ENCODE results near the gene NES.

NES gene

GRCh38 chr1:156658496-156658895 is 18.7 kb downstream of the NES start:
- Histone ChIP-seq H3K4ac (ENCODE audit: low read length) (peak overlapping the region; percentile 3), H3K27me3 (ENCODE audit: control insufficient read depth in 3 of 3, insufficient read depth in 3 of 3, low read depth in 1 of 3, low read length in 3 of 3) (peaks cover 5 to 44% (median 23%) of the 10 kb centered on the region in 3 experiments), H2BK12ac (ENCODE audit: low read length) (no peak overlapping the region), H3K9ac (ENCODE audit: low read depth, low read length, poor library complexity) (no peak overlapping the region), H3K4me2 (ENCODE audit: insufficient read depth, low read length, poor library complexity, severe bottlenecking) (no peak overlapping the region), H2AFZ (ENCODE audit: low read length) (no peak overlapping the region), H3K23ac (ENCODE audit: low read depth, low read length, poor library complexity) (no peak overlapping the region), H3K4me3 (ENCODE audit: low read length in 2 of 2) (no peak overlapping the region), H2AK5ac (ENCODE audit: low read depth, low read length) (peak overlapping the region; percentile 93), H3K27ac (replicated peaks; ENCODE audit: low read length) (no peak overlapping the region), H4K91ac (ENCODE audit: low read depth, low read length, poor library complexity) (peak overlapping the region; percentile 17), H2BK120ac (ENCODE audit: low read depth, low read length) (no peak overlapping the region), H3K14ac (ENCODE audit: low read length) (no peak overlapping the region), H3K18ac (ENCODE audit: low read length) (no peak overlapping the region), H3K9me3 (replicated peaks in 1 of 2; ENCODE audit: control insufficient read depth in 2 of 2, insufficient read depth in 1 of 2, low read depth in 1 of 2, low read length in 2 of 2) (no peaks in the 10 kb centered on the region), H3K79me1 (ENCODE audit: low read depth, low read length) (peaks cover 4% of the 10 kb centered on the region), H3K4me1 (ENCODE audit: control insufficient read depth in 2 of 2, insufficient read depth in 1 of 2, low read depth in 1 of 2, low read length in 2 of 2) (peaks cover 44 to 52% of the 10 kb centered on the region in 2 donors), H2BK15ac (ENCODE audit: low read length) (peak overlapping the region; percentile 84), H4K8ac (ENCODE audit: low read depth, low read length) (no peak overlapping the region), H3K36me3 (replicated peaks in 1 of 2; ENCODE audit: control insufficient read depth in 2 of 2, insufficient read depth in 2 of 2, low read length in 2 of 2) (peaks cover 0 to 7% of the 10 kb centered on the region in 2 donors), H2BK5ac (ENCODE audit: low read length) (peak overlapping the region; percentile 16)
- no CpG with 5 or more reads among the region's 14 CpGs for WGBS, 2 donors (ENCODE audit: extremely low coverage in 2 of 2, insufficient read length in 2 of 2, insufficient replicate concordance in 1 of 2)
- DNase-seq (ENCODE audit: low spot score): no peak

- Histone ChIP-seq H3K27me3 (ENCODE audit: control insufficient read depth in 3 of 3, insufficient read depth in 3 of 3, low read depth in 1 of 3, low read length in 3 of 3) (peaks cover 5 to 44% (median 23%) of the 10 kb centered on the region in 3 experiments), H2BK5ac (ENCODE audit: low read length) (peak overlapping the region; percentile 16), H3K27ac (replicated peaks; ENCODE audit: low read length) (no peak overlapping the region), H2BK120ac (ENCODE audit: low read depth, low read length) (no peak overlapping the region), H3K23ac (ENCODE audit: low read depth, low read length, poor library complexity) (peak overlapping the region; percentile 77), H2BK12ac (ENCODE audit: low read length) (peak overlapping the region; percentile 14), H3K4me2 (ENCODE audit: insufficient read depth, low read length, poor library complexity, severe bottlenecking) (no peak overlapping the region), H2AK5ac (ENCODE audit: low read depth, low read length) (peak overlapping the region; percentile 93), H4K91ac (ENCODE audit: low read depth, low read length, poor library complexity) (no peak overlapping the region), H3K4me1 (ENCODE audit: control insufficient read depth in 2 of 2, insufficient read depth in 1 of 2, low read depth in 1 of 2, low read length in 2 of 2) (peaks cover 38 to 45% of the 10 kb centered on the region in 2 donors), H3K79me1 (ENCODE audit: low read depth, low read length) (peaks cover 4% of the 10 kb centered on the region), H3K14ac (ENCODE audit: low read length) (no peak overlapping the region), H3K36me3 (replicated peaks in 1 of 2; ENCODE audit: control insufficient read depth in 2 of 2, insufficient read depth in 2 of 2, low read length in 2 of 2) (peaks cover 0 to 7% of the 10 kb centered on the region in 2 donors), H4K8ac (ENCODE audit: low read depth, low read length) (no peak overlapping the region), H3K9ac (ENCODE audit: low read depth, low read length, poor library complexity) (peak overlapping the region; percentile 51), H3K4ac (ENCODE audit: low read length) (no peak overlapping the region), H2AFZ (ENCODE audit: low read length) (no peak overlapping the region), H3K9me3 (replicated peaks in 1 of 2; ENCODE audit: control insufficient read depth in 2 of 2, insufficient read depth in 1 of 2, low read depth in 1 of 2, low read length in 2 of 2) (no peaks in the 10 kb centered on the region), H3K4me3 (ENCODE audit: low read length in 2 of 2) (peak overlapping the region in 1 of 2 donors; percentile 28), H2BK15ac (ENCODE audit: low read length) (peak overlapping the region; percentile 84), H3K18ac (ENCODE audit: low read length) (peak overlapping the region; percentile 59)
- no peak for DNase-seq (ENCODE audit: low spot score)
- WGBS, 2 donors (ENCODE audit: extremely low coverage in 2 of 2, insufficient read length in 2 of 2, insufficient replicate concordance in 1 of 2): no CpG with 5 or more reads among the region's 15 CpGs
These were observed 19.4 kb downstream of the NES start for GRCh38 chr1:156657741-156658319.

- H3K27me3 ChIP-seq (ENCODE audit: control insufficient read depth in 3 of 3, insufficient read depth in 3 of 3, low read depth in 1 of 3, low read length in 3 of 3): peaks cover 5 to 44% (median 23%) of the 10 kb centered on the region in 3 experiments
- H3K9me3 ChIP-seq (replicated peaks in 1 of 2; ENCODE audit: control insufficient read depth in 2 of 2, insufficient read depth in 1 of 2, low read depth in 1 of 2, low read length in 2 of 2): no peaks in the 10 kb centered on the region
- H3K4me2 ChIP-seq (ENCODE audit: insufficient read depth, low read length, poor library complexity, severe bottlenecking): peak overlapping the region; percentile 42
- H4K8ac ChIP-seq (ENCODE audit: low read depth, low read length): no peak overlapping the region
- H3K23ac ChIP-seq (ENCODE audit: low read depth, low read length, poor library complexity): peak overlapping the region; percentile 44
- no CpG with 5 or more reads among the region's 54 CpGs for WGBS, 2 donors (ENCODE audit: extremely low coverage in 2 of 2, insufficient read length in 2 of 2, insufficient replicate concordance in 1 of 2)
- H3K18ac ChIP-seq (ENCODE audit: low read length): peak overlapping the region; percentile 67
- H3K4me3 ChIP-seq (ENCODE audit: low read length in 2 of 2): peak overlapping the region; percentile 7 to 63
- H2BK12ac ChIP-seq (ENCODE audit: low read length): no peak overlapping the region
- H2BK15ac ChIP-seq (ENCODE audit: low read length): peak overlapping the region; percentile 84
- H3K36me3 ChIP-seq (replicated peaks in 1 of 2; ENCODE audit: control insufficient read depth in 2 of 2, insufficient read depth in 2 of 2, low read length in 2 of 2): peaks cover 0 to 7% of the 10 kb centered on the region in 2 donors
- H2BK5ac ChIP-seq (ENCODE audit: low read length): peak overlapping the region; percentile 16
- H3K27ac ChIP-seq (replicated peaks; ENCODE audit: low read length): no peak overlapping the region
- no peak overlapping the region for H2BK120ac ChIP-seq (ENCODE audit: low read depth, low read length)
- no peak for DNase-seq (ENCODE audit: low spot score)
- H2AK5ac ChIP-seq (ENCODE audit: low read depth, low read length): peak overlapping the region; percentile 93
- H2AFZ ChIP-seq (ENCODE audit: low read length): peak overlapping the region; percentile 58
- H3K79me1 ChIP-seq (ENCODE audit: low read depth, low read length): peaks cover 4% of the 10 kb centered on the region
- peak overlapping the region; percentile 60 for H3K14ac ChIP-seq (ENCODE audit: low read length)
- peaks cover 31 to 38% of the 10 kb centered on the region in 2 donors for H3K4me1 ChIP-seq (ENCODE audit: control insufficient read depth in 2 of 2, insufficient read depth in 1 of 2, low read depth in 1 of 2, low read length in 2 of 2)
- peak overlapping the region; percentile 90 for H4K91ac ChIP-seq (ENCODE audit: low read depth, low read length, poor library complexity)
- peak overlapping the region; percentile 78 for H3K9ac ChIP-seq (ENCODE audit: low read depth, low read length, poor library complexity)
- H3K4ac ChIP-seq (ENCODE audit: low read length): no peak overlapping the region
These were observed 20.1 kb downstream of the NES start for GRCh38 chr1:156656806-156657740.

Measured in neuronal stem cell (in vitro differentiated cells).